ENCODE results near the gene POLR2F.

The POLR2F gene

GRCh38 chr22:37982938-37983859 lies 29.7 kb downstream of the POLR2F start:
- no peak for DNase-seq

- no peak for DNase-seq
Observed at GRCh38 chr22:37983860-37984791, 30.6 kb downstream of the POLR2F start, which contains the start of gene SOX10. TSS of gene SOX10 (minus strand) at chr22:37984555. CDS start at chr22:37983784, 771 bp downstream.

DNA sequence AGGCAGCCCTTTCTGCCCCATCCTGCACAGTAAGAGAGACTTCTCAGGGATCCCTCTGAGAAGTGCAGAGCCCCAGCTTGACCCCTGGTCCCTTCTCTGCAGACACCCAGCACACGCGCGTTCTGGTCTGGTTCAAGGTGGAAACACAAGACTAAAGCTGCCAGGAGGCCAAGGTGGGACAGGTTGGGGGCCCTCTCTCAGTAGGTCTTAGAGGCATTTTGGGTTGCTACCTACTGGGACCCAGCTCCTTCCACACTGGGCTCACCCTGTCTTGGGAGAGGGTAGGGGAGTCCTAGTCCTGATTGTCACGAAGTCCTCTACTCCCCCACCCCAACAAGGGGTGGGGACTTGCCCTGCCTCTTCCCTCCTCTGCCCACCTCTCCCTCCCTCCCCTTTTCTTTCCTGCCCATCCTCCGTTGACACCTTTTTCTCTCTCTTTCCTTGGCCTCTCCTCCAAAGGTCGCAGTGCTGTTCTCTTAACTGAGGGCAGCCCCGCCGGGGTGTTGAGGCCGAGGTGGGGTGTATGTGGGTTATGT lies 31.6 kb downstream of the POLR2F start:
- DNase-seq = no peak

DNA sequence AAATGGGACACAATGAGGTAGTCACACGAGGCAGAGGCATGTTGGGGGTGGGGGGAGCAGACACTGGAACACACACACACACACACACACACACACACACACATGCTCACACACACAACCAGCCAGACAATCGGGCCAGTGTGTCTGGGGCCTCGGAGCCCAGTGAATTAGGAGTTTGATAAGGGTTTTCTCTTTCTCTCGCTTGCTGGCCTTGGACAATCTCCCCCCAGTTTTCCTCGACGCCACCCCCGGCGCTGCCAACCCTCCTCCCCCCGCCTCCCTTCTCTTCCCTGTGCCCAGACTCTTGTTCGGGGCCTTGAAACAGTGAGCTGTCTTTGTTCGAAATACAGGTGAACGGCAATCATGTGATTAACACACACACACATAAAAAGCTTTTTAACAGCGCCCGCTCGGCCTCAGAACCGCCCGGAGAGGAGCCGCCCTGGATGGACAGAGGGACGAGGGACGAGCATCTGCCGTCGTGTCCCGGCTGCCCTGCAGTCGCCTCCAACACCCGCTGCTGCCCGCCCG lies 32.3 kb downstream of the POLR2F start:
- no peak for DNase-seq

DNA sequence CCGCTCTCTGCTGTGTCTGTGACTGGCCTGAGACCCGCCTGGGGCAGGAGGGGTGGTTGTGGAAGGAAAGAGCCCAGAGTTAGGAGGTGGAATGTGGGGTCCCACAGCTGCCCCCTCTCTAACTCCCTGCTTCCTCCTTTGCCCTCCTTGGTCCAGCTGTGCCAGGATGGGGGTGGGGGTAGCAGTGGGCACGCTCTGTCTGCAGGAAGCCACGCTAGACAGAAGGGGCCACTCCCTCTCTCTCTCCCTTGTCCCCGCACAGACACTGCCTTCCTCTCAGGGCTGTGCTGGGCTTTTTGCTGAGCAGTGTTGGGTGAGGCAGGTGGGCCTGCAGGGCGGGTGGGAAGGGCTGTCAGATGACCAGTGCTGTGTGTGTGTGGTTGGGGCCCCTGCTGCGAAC lies 32.9 kb downstream of the POLR2F start:
- DNase-seq = no peak

GRCh38 chr22:37989146-37990045 lies 35.9 kb downstream of the POLR2F start:
- DNase-seq = no peak

- no peak for DNase-seq
Observed at GRCh38 chr22:37990301-37990700, 36.8 kb downstream of the POLR2F start.

- no peak for DNase-seq
Observed at GRCh38 chr22:37990862-37991261, 37.4 kb downstream of the POLR2F start.

DNA sequence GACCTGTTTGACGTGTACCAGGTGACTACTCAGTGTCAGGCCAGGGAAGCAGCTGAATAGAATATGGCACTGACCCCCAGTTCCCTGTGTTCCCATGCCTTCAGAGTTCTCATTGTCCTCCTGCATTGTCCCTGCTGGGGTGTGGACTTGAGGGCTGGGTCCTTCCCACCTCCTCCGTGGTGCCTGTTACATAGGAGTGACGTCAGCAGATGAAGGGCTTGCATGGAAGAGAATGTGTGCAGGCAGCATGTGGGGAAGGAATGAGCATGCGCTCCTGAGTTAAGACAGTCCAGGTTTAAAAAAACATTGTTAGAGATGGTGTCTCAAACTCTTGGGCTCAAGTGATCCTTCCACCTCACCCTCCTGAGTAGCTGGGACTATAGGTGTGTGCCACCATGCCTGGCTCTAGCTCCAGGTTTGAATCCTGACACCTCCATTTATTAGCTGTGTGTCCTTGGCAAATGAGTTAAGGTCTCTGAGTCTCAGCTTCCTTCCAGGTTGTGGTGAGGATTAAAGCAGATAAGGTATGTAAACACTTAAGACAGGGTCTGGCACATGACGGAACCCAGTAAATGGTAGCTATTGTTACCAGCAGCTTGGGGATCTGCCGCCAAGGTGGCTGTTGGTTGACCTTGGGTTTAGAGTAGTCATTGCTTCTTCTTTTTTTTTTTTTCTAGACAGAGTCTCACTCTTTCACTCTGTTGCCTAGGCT lies 38.4 kb downstream of the POLR2F start:
- DNase-seq = no peak

- no peak for DNase-seq
Observed at GRCh38 chr22:37994049-37994448, 40.5 kb downstream of the POLR2F start.

GRCh38 chr22:37994982-37995381 lies 41.5 kb downstream of the POLR2F start:
- DNase-seq = no peak

DNA sequence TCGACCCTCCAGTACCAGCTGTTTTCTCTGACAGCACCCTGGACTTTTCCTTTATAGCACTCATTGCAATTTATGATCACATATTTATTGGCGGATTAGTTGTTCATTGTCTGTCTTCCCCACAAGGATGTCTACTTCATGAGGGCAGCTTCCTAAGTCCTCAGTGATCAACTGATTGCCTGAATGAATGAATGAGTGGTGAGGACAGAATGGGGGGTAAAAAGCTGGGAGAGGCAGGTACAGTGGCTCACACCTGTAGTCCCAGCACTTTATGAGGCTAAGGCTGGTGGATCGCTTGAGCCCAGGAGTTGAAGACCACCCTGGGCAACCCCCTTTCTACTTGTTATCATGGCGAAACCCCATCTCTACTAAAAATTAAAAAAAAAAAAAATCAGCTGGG lies 42.0 kb downstream of the POLR2F start:
- no peak for DNase-seq

DNA sequence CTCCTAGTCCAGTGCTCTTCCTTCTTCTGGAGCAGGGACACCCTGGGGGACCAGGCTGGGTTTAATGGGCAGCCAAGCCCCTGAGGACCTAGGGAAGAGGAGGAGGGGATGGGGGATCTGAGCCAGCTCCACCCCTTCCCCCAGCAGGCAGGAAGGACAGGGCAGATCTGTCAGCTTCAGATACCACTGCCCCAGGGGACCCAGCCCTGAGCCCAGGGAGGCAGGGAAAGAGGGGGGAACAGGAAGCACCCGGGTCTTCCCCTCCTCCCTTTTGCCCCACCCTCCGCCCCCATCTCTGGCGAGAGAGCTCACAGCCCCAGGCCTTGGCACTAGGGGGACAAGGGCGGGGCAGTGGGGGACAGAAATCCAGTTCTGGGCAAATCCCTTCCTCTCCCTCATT lies 42.6 kb downstream of the POLR2F start:
- DNase-seq = no peak

GRCh38 chr22:37996515-37997246 lies 43.2 kb downstream of the POLR2F start:
- no peak for DNase-seq

GRCh38 chr22:37998543-37998942 lies 45.0 kb downstream of the POLR2F start:
- no peak for DNase-seq

DNA sequence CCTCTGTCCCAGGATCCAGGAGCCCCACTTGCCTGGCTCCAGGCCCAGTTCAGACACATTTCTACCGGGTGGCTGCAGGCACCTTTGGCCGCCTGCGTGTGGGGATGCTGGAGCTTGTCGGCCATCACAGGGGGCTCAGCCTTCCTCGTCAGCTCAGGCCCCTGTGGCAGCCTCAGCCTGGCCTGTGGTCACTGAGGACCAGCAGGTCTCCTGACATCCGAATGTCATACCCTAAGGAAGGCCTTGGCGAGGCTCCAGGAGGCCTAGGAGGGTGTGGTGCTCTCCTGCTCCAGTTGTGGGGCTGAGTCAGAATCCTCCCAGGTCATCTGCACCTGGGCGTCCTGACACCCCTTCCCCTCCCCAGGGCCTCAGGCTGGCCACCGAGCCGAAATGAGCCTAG lies 45.7 kb downstream of the POLR2F start:
- no peak for DNase-seq

DNA sequence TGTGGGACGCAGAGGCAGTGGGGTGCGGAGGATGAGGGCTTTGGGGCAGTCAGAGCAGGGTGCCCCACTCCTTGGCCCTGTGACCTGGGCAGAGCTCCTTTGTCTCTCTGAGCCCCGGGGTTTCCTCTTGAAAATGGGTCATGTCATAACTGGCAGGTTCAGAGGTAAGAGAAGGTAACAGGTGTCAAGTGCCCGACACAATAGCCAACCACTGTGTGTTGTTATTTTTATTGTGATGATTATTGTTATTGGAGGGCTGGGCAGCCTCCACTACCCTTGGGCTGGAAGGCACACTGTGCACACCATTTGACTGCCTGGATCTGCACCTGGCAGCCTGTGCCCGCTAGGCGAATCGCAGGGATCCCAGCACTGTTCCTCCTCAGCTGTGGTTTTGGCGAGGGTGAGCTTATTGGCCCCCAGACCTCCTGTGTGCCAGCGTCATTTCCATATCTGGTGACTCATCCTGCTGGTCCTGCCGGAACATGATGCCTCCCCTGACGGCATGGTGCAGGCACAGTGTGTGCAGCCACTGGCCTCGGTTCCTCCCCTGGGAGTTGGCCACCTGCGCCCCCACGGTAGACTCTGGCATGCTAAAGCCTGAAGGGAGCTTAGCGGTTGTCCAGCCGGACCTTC lies 46.3 kb downstream of the POLR2F start:
- no peak for DNase-seq

DNA sequence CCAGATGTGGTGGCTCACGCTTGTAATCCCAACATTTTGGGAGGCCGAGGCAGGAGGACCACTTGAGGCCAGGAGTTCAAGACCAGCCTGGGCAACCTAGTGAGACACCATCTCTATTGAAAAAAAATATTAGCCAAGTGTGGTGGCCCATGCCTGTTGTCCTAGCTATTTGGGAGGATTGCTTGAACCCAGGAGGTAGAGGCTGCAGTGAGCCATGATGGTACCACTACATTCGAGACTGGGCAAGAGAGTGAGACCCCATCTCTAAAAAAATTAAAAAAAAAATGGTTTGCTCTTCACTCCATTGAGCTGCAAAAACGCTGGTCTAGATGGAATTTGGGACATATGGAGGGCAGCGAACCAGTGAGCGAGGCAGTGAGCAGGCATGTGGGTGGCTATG lies 52.4 kb downstream of the POLR2F start:
- DNase-seq = no peak

GRCh38 chr22:38006906-38007305 lies 53.4 kb downstream of the POLR2F start:
- DNase-seq = no peak

GRCh38 chr22:38007330-38007902 lies 53.9 kb downstream of the POLR2F start:
- DNase-seq = no peak

Data from effector CD4-positive, alpha-beta T cell (primary cell).